Calu3 (cell line): ENCODE results near the gene PTPRN2. TPM values are rescaled to one million over a fixed set of nuclear protein-coding genes. Genes with fewer than 3 reads are reported as not detected.

Experiments
- BruUV-seq: library from RNA; stranded (reverse); fragments of 400-500 nt; replicated peaks from 2 replicates; lab custom pipeline; 2021; lab: Mats Ljungman, UMichigan
- CTCF ChIA-PET: fragments of 300-600 bp; sonication (Branson Sonifier 250); formaldehyde crosslinking; loops from one replicate; lab custom pipeline; 2022; ENCODE audit warnings: antibody characterized with exemption; lab: Charles Lee
- DNase-seq: peaks from one replicate; pipeline ENCODE4 v3.0.0; 2022
- H3K27ac Mint-ChIP-seq: one replicate; pipeline ENCODE4 v1.8.0; 2022; ENCODE audit warnings: mixed read lengths; ENCODE audit not compliant: unreplicated experiment
- H3K27me3 Mint-ChIP-seq: one replicate; pipeline ENCODE4 v1.8.0; 2022; ENCODE audit warnings: mixed read lengths; ENCODE audit not compliant: unreplicated experiment
- H3K36me3 Mint-ChIP-seq: one replicate; pipeline ENCODE4 v1.8.0; 2022; ENCODE audit warnings: mild to moderate bottlenecking, moderate library complexity, mixed read lengths; ENCODE audit not compliant: insufficient read depth, unreplicated experiment
- H3K4me1 Mint-ChIP-seq: one replicate; pipeline ENCODE4 v1.8.0; 2022; ENCODE audit warnings: mild to moderate bottlenecking, low read depth, mixed read lengths; ENCODE audit not compliant: unreplicated experiment
- H3K4me3 Mint-ChIP-seq: one replicate; pipeline ENCODE4 v1.8.0; 2022; ENCODE audit warnings: mild to moderate bottlenecking, low read depth, moderate library complexity, mixed read lengths; ENCODE audit not compliant: unreplicated experiment
- H3K9me3 Mint-ChIP-seq: one replicate; pipeline ENCODE4 v1.8.0; 2022; ENCODE audit warnings: low read depth, mixed read lengths; ENCODE audit not compliant: unreplicated experiment
- intact Hi-C: fragments of 100-400 bp; cut with micrococcal nuclease; formaldehyde crosslinking; loops from one replicate; pipeline ENCODE4 v1.10.0; 2022; ENCODE audit not compliant: unreplicated experiment
- total RNA-seq: library from RNA; stranded (reverse); gene quantifications from 2 replicates; pipeline ENCODE4 v1.2.3, GENCODE V29; 2022
- TF ChIP-seq, protein P1 (sequence below): fragments of 200-600 bp; IDR thresholded peaks from one replicate; pipeline ENCODE4 v1.8.0; 2022; ENCODE audit warnings: antibody characterized with exemption; ENCODE audit not compliant: unreplicated experiment

Gene PTPRN2
- total RNA-seq, 1 experiment from 2014 or later = 2.0 TPM

- no peaks in the 10 kb centered on the region for H3K4me1 Mint-ChIP-seq
- H3K27ac Mint-ChIP-seq = no peak overlapping the region
- peaks cover 9% of the 10 kb centered on the region for H3K9me3 Mint-ChIP-seq
- H3K4me3 Mint-ChIP-seq = no peak overlapping the region
- H3K36me3 Mint-ChIP-seq = no peaks in the 10 kb centered on the region
- no peaks in the 10 kb centered on the region for H3K27me3 Mint-ChIP-seq
- intact Hi-C loops = no loop called here
- no TSS peak for BruUV-seq
- CTCF ChIA-PET = no interaction called here
- no peak for DNase-seq
- TF ChIP-seq, protein P1, sequence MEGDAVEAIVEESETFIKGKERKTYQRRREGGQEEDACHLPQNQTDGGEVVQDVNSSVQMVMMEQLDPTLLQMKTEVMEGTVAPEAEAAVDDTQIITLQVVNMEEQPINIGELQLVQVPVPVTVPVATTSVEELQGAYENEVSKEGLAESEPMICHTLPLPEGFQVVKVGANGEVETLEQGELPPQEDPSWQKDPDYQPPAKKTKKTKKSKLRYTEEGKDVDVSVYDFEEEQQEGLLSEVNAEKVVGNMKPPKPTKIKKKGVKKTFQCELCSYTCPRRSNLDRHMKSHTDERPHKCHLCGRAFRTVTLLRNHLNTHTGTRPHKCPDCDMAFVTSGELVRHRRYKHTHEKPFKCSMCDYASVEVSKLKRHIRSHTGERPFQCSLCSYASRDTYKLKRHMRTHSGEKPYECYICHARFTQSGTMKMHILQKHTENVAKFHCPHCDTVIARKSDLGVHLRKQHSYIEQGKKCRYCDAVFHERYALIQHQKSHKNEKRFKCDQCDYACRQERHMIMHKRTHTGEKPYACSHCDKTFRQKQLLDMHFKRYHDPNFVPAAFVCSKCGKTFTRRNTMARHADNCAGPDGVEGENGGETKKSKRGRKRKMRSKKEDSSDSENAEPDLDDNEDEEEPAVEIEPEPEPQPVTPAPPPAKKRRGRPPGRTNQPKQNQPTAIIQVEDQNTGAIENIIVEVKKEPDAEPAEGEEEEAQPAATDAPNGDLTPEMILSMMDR = no peak
Measured at GRCh38 chr7:158006841-158007696, 580.6 kb downstream of the PTPRN2 start.

GRCh38 chr7:158005531-158005930 is 582.1 kb downstream of the PTPRN2 start:
- Mint-ChIP-seq H3K27me3 (no peaks in the 10 kb centered on the region), H3K9me3 (peaks cover 10% of the 10 kb centered on the region), H3K27ac (no peak overlapping the region), H3K36me3 (no peaks in the 10 kb centered on the region), H3K4me3 (no peak overlapping the region), H3K4me1 (no peaks in the 10 kb centered on the region)
- intact Hi-C loops = no loop called here
- BruUV-seq = no TSS peak
- no peak for DNase-seq
- CTCF ChIA-PET = interaction anchor here (1.5 kb wide), 1 partner anchor 14 kb away, joined by 3 read pairs; no protein-coding TSS in a partner anchor
- TF ChIP-seq, protein P1 = no peak

- TF ChIP-seq, protein P1 = no peak
- CTCF ChIA-PET = no interaction called here
- Mint-ChIP-seq H3K9me3 (peaks cover 10% of the 10 kb centered on the region), H3K27ac (no peak overlapping the region), H3K36me3 (no peaks in the 10 kb centered on the region), H3K4me3 (no peak overlapping the region), H3K4me1 (no peaks in the 10 kb centered on the region), H3K27me3 (no peaks in the 10 kb centered on the region)
- intact Hi-C loops = no loop called here
- no TSS peak for BruUV-seq
- no peak for DNase-seq
Measured at GRCh38 chr7:158004123-158004490, 583.5 kb downstream of the PTPRN2 start.

DNA sequence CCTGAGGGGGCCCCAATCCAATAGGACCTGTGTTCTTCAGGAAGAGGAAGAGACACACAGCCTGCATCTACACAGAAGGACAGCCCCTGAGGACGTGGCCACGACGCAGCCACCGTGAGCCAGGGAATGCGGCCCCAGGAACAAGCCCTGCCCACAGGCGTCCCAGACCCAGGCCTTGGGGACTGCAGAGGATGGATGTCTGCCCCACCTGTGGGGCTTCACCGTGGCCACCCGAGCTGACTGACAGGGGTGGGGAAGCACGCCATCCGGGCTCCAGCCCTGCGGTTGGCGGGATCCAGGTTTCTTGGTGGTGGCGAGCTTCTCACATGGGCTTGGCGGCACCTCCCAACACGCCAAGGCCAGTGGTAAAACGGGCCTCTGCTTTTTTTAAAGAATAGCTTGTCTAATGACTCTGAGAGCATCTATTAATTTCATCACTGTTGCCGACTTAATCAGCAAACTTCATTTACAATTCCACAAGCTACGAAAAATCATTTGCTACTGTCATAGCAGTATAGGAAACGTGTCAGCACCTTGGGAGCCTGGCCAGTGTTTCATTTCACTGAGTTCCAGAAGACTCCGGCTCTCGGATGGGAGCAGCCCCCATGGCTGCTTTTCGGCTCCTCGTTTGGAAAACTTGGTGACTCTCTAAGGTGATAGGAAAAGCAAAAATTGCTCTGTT is 584.0 kb downstream of the PTPRN2 start:
- Mint-ChIP-seq H3K4me1 (no peaks in the 10 kb centered on the region), H3K4me3 (no peak overlapping the region), H3K36me3 (no peaks in the 10 kb centered on the region), H3K27ac (no peak overlapping the region), H3K27me3 (no peaks in the 10 kb centered on the region), H3K9me3 (peaks cover 4% of the 10 kb centered on the region)
- TF ChIP-seq, protein P1 = no peak
- intact Hi-C loops = no loop called here
- no TSS peak for BruUV-seq
- no peak for DNase-seq
- CTCF ChIA-PET = no interaction called here
